ENCODE measurements around the gene ANKS1B.
"Not testable (repeated sequence)": the region's sequence is repeated elsewhere in the genome, so short reads cannot be mapped to it uniquely, and the experiment has no call there.

The ANKS1B gene

GRCh38 chr12:98983647-98984046 is 1001.1 kb downstream of the ANKS1B start:
- in situ Hi-C loops (cut with MboI; ENCODE audit: low sequenced_read_pairs) = no loop called here

- in situ Hi-C loops (cut with MboI; ENCODE audit: low sequenced_read_pairs) = no loop called here
These were observed 1004.2 kb downstream of the ANKS1B start for GRCh38 chr12:98980508-98980907.

- in situ Hi-C loops (cut with MboI; ENCODE audit: low sequenced_read_pairs) = no loop called here
These were observed 1007.5 kb downstream of the ANKS1B start for GRCh38 chr12:98977186-98977585.

- in situ Hi-C loops (cut with MboI; ENCODE audit: low sequenced_read_pairs) = no loop called here
These were observed 1009.9 kb downstream of the ANKS1B start for GRCh38 chr12:98974767-98975381.

GRCh38 chr12:98973395-98973794 is 1011.3 kb downstream of the ANKS1B start:
- in situ Hi-C loops (cut with MboI; ENCODE audit: low sequenced_read_pairs) = no loop called here

- in situ Hi-C loops (cut with MboI; ENCODE audit: low sequenced_read_pairs) = no loop called here
These were observed 1013.8 kb downstream of the ANKS1B start for GRCh38 chr12:98970950-98971349.

GRCh38 chr12:98970210-98970609 is 1014.5 kb downstream of the ANKS1B start:
- in situ Hi-C loops (cut with MboI; ENCODE audit: low sequenced_read_pairs) = no loop called here

- in situ Hi-C loops (cut with MboI; ENCODE audit: low sequenced_read_pairs) = no loop called here
These were observed 1015.8 kb downstream of the ANKS1B start for GRCh38 chr12:98968896-98969295.

GRCh38 chr12:98957135-98957534 is 1027.6 kb downstream of the ANKS1B start:
- in situ Hi-C loops (cut with MboI; ENCODE audit: low sequenced_read_pairs) = not testable (repeated sequence)

GRCh38 chr12:98955284-98955683 is 1029.5 kb downstream of the ANKS1B start:
- in situ Hi-C loops (cut with MboI; ENCODE audit: low sequenced_read_pairs) = no loop called here

- in situ Hi-C loops (cut with MboI; ENCODE audit: low sequenced_read_pairs) = no loop called here
These were observed 1030.2 kb downstream of the ANKS1B start for GRCh38 chr12:98954506-98954905.

- in situ Hi-C loops (cut with MboI; ENCODE audit: low sequenced_read_pairs) = no loop called here
These were observed 1033.3 kb downstream of the ANKS1B start for GRCh38 chr12:98951406-98951805.

- in situ Hi-C loops (cut with MboI; ENCODE audit: low sequenced_read_pairs) = no loop called here
These were observed 1036.3 kb downstream of the ANKS1B start for GRCh38 chr12:98948343-98948949.

- in situ Hi-C loops (cut with MboI; ENCODE audit: low sequenced_read_pairs) = no loop called here
These were observed 1038.9 kb downstream of the ANKS1B start for GRCh38 chr12:98945864-98946263.

- in situ Hi-C loops (cut with MboI; ENCODE audit: low sequenced_read_pairs) = no loop called here
These were observed 1044.8 kb downstream of the ANKS1B start for GRCh38 chr12:98939926-98940325.

GRCh38 chr12:98939350-98939749 is 1045.4 kb downstream of the ANKS1B start:
- in situ Hi-C loops (cut with MboI; ENCODE audit: low sequenced_read_pairs) = no loop called here

GRCh38 chr12:98935847-98936246 is 1048.9 kb downstream of the ANKS1B start:
- in situ Hi-C loops (cut with MboI; ENCODE audit: low sequenced_read_pairs) = no loop called here

GRCh38 chr12:98922871-98923270 is 1061.9 kb downstream of the ANKS1B start:
- in situ Hi-C loops (cut with MboI; ENCODE audit: low sequenced_read_pairs) = no loop called here

GRCh38 chr12:98918176-98918863 is 1066.4 kb downstream of the ANKS1B start:
- in situ Hi-C loops (cut with MboI; ENCODE audit: low sequenced_read_pairs) = no loop called here

- in situ Hi-C loops (cut with MboI; ENCODE audit: low sequenced_read_pairs) = no loop called here
These were observed 1068.6 kb downstream of the ANKS1B start for GRCh38 chr12:98916106-98916505.

GRCh38 chr12:98912401-98912974 is 1072.2 kb downstream of the ANKS1B start:
- in situ Hi-C loops (cut with MboI; ENCODE audit: low sequenced_read_pairs) = no loop called here

GRCh38 chr12:98911396-98911795 is 1073.3 kb downstream of the ANKS1B start:
- in situ Hi-C loops (cut with MboI; ENCODE audit: low sequenced_read_pairs) = no loop called here
